HS-5 (cell line): Measurements from ENCODE around the gene FSCN2.

Experiments
- DNase-seq: peaks from one replicate; pipeline ENCODE4 v3.0.0-alpha.2; 2012; ENCODE audit warnings: low read depth

Gene FSCN2

DNA sequence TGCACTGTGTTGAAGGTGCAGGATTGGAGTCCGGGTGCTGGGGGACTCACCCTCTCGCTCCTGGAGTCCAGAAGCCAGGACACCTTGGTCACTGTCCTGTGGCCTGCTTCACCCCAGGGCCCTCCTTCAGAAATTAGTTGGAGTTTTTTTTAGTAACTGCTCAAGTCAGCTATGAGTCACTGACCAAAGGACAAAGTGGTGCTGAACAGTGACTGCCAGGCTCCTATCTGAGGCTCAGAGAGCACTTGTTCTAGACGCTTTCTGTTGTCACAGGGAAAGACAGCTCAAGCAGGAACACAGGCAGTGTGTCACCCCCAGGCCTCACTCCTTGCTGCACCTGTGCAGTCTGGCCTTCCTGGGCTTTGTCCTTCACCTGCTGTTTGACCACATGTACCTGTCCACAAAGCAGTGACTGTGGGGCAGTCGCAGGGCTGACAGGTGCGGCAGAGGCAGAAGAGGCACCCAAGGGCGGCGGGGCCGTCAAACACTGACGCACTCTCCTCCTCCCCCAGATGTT lies 28.1 kb downstream of the FSCN2 start:
- no peak for DNase-seq

DNA sequence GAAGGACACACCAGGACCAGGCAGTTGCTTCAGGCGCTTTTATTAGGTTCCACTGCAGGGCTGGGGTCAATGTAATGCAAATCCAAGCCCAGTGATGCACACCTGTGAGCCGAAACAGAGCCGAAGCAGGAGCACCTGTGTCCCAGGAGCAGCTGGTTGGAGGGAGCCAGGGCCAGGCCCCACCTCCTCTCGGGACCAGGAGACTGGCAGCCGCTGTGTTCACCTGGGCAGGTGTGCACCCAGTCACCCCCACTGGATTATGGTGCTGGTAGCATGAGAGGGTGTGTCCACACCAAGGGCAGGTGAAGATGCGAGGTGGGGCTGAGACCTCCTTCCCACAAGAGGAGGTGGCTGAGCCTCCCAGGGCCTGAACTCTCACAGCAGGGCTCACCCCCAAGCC lies 28.7 kb downstream of the FSCN2 start:
- no peak for DNase-seq

DNA sequence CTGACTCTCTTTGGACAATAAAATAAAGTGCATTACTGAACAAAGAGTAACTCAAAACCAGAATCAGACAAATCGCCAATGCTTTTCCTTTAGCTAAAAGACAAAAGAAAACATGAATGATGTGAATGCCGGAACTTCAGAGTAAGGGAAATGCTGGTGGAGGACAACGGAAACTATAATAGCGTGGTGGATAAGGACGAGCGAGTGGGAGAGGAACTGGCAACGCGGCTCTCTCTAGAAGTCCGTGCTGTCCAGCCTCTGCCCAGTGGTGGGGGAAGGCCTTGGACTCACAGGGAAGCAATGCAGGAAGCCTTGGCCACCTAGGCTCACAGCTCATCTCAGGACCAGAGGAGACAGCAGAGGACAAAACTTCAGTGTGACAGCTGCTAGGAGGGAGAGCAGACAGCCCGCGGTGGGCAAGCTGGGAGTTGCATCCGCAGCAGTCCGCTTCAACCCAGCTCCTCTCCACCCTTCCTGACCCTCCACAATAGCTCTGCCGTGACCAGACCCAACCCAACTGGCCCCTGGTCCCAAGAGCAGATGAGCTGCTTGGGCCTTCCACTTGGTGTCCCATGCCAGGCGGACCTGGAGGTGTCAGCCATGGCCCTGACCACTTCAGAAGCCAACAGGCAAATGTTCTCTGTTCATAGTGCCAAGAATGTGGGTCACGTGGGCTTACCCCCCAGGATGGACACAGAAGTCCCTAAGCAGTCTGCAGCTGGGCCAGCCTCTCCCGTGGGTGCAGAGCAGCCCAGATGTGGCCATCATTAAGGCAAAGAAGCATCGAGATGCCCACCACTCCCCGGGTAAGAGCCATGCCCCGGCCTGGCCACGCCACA lies 29.3 kb downstream of the FSCN2 start:
- DNase-seq = no peak

DNA sequence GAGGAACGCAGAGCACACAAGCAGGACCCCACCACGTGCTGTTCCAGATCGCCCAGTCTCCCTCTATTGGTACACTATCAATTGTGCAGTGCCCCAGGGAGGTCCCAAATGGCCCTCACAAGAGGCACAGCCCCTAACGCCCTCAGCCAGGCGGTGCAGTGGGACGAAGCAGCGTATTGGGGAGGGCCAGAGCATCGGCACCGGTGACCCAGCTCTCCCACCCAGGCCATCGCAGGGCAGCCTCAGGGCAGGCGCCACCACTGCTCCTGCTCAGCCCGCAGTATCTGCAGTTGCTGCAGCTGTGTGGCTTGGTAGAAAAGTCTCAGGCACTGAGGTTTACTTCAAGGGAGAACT lies 29.9 kb downstream of the FSCN2 start:
- no peak for DNase-seq

DNA sequence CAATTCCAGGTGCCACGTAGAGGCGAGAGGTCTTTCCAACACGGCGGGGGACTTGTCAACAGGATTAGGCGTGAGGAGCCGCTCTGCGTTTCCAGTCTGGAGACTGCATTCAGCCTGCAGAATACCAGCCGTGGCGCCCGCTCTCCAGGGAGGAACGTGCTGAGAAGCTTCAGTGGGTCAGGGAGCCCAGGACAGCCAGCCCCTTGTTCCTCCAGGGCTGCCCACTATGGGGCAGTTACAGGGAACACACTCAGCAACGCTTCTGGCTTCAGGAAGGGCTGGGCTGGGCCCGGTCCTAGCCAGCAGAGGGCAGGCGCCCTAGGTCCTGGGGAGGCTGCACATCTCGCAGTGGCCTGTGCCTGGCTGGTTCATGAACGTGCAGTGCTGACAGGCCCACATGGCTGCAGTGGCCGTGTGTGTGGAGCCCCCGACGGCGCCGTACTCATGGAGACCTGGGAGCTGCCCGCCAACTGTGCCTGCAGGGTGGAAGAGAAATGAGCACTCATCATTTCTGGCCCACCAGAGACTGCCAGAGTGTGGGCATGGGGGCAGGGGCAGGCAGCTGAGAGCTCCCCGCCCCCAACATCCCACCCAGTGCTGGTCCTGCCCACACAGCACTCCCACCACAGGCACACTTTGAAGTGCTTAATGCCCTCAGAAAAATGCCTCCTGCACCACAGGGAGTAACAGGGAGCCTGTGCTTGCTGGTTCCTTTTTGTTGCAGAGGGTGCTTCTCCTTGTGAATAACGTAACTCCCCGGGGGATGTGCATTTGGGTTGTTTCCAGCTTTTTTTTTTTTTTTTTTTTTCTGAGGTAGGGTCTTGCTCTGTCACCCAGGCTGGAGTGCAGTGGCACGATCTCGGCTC lies 31.0 kb downstream of the FSCN2 start:
- DNase-seq = no peak

DNA sequence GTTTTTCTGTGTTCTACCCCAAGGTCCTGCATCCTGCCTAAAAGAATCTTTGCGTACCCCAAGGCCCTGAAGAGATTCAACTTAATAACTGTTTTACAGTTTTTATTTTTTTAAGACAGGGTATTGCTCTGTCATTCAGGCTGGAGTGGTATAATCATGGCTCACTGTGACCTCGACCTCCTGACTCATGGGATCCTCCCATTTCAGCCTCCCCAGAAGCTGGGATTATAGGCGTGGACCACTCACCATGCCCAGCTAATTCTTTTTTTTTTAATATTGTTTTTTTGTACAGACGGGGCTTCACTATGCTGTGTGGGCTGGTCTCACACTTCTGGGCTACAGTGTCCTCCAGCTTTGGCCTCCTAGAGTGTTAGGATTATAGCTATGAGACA lies 33.3 kb downstream of the FSCN2 start:
- no peak for DNase-seq

DNA sequence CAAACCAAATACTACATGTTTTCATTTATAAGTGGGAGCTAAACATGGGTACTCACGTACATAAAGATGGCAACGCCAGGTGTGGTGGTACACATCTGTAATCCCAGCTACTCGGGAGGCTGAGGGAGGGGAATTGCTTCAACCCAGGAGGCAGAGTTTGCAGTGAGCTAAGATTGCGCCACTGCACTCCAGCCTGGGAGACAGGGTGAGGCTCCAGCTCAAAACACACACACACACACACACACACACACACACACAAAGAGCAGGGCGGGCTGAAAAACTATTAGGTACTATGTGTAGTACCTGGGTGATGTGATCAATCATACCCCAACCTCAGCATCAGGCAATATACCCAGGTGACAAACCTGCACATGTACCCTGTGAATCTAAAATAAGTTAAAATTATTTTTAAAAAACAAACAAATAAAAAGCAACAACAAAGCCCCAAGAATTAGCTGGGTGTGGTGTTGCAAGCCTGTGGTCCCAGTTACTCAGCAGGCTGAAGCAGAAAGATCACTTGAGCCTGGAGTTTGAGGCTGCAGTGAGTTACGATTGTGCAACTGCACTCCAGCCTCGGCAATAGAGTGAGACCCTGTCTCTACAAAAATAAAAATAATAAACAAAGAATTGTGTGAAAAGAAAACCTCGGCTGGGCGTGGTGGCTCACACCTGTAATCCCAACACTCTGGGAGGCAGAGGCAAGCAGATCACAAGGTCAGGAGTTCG lies 35.8 kb downstream of the FSCN2 start:
- DNase-seq = no peak

DNA sequence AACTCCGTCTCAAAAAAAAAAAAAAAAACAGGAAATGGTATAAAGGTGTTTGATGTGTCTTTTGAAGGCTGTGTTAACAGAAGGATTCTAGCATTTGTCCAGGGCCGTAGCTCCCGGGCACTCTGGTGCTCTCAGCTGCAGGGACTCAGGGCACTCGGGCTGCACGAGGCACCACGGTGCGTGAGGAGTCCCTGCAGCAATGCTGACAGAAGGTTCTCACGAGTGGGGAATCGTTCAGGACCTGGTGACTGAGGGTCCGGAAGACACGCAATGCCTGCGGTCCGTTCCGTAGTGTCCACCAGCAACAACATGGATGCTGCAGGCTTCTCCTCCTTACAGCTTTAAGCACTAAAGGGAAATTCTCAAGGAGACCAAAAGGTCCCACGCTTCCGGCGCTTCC lies 36.6 kb downstream of the FSCN2 start:
- no peak for DNase-seq

DNA sequence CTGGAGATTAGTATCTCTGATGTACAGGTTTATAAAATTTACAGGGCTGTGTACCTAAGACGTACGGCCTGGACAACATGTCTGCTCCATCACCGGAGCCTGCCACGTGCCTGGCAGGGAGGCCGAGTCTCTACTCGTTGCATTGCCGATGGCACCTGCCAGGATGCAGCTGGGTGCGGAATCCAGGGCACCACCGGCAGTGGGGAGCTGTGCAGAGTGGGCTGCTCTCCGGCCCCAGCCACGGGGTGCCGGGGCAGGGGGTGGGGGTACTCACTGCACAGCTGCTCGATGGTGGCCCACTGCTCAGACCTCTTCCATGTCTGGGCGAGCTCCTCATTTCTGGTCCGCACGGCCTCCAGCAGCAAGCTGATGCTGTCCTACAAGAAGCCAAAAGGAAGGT lies 37.1 kb downstream of the FSCN2 start:
- no peak for DNase-seq

DNA sequence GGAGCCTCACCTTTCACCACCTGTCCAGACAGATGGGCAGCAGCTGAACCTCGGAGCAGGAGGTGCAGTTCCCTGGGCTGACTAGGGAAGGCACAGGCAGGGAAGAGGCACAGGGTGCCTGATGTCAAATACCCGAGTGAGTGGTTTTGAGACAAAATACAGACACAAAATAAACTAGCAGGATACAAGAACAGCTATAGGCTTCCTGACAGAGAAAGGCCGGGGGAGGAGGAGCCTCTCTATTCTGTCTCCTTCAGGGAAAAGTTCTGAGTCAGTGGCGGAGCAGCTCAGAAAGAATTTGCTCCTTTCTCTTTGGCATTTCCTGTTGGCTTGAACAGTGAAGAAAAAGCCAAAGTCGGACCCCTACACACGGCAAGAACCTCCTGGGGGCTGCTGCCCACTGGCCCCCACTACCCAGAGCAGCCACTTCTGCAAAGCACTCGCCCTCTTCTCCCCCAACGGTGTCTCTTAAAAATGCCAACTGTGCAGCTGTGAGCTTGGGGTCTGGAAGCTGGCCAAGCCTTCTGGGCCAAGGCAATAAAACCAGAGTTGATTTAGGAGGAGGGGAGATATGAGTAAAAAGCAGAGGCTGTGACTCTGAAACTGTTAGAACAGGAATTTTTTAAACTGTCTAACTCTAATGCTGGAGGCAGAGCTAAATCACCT lies 38.4 kb downstream of the FSCN2 start:
- DNase-seq = peak; percentile 88

DNA sequence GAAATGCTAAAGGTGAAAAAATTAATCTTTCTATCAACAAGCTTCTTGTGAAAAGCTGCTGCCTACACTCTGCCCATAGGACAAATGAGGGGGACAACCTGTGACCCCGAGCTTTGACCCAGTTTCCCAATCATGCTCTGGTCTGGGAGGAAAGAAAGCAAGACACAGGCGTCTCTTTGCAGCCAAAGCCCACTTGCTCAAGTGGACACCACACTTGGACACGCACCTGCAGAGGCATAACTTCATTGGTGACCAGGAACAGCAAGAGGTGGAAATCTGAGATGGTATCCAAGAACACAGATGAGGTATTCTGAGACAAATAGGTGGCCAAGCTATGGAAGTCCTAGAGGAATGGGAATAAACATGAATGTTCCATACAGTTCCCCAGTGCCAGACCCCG lies 39.0 kb downstream of the FSCN2 start:
- DNase-seq = no peak

DNA sequence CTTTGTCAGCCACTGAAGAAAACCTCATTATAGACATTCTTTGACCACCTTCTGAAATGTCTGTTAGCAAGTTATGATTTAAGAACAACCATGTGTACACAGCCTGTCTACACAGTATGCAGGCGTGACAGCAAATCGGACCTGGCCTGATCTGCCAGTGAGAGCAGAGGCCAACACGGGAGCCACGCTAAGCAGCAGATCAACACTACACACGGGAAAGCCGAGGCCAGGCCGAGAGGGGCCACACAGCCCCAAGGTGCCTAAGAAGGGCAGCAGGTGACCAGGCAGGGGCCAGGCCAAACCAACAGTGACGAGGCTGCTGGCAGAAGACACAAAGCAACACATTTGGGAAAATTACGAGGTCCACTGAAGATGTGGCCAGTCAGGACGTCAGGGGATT lies 40.2 kb downstream of the FSCN2 start:
- DNase-seq = no peak

DNA sequence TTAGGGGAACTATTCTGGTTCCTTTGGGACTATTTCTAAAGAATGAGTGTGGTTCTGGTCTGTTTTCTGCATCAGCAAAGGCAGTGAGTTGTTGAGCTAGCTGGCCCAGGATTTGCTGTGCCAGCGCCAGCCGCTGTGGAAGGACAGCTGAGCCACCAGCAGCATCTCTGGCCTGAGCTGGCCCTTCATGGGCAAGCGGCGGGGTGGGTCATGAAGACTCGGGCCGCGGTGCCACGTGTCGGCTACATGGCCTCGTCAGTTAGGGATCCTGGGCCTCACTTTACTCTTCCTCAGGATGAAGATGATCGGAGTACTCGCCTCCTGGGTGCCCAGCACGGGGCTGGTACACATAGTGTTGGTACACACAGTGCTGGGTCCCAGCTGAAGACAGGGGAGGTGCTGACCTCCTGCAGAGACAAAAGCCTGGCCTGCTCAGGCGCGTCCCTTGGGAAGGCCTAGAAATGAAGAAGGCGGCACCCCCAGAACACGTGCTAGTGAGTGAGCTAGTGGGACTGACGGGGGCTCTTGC lies 41.9 kb downstream of the FSCN2 start:
- no peak for DNase-seq

DNA sequence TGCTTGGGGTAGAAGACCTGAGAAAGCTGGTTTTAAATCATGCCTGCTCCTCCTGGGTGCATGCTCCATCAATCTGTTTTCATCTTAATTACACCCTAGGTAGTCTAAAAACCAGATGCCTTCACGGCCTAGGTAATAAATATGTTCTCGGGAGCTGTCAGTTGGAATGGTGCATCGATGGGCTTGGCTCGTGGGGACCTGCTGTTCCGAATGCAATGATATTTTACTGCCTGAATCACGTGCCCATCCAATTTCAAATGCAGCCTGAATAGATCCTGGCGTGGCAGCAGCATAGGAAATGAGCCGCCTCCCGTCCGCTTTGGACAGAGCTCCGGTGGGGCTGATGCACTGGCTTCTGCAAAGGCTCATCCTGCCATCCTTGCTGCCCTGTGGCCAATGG lies 42.8 kb downstream of the FSCN2 start:
- DNase-seq = no peak

DNA sequence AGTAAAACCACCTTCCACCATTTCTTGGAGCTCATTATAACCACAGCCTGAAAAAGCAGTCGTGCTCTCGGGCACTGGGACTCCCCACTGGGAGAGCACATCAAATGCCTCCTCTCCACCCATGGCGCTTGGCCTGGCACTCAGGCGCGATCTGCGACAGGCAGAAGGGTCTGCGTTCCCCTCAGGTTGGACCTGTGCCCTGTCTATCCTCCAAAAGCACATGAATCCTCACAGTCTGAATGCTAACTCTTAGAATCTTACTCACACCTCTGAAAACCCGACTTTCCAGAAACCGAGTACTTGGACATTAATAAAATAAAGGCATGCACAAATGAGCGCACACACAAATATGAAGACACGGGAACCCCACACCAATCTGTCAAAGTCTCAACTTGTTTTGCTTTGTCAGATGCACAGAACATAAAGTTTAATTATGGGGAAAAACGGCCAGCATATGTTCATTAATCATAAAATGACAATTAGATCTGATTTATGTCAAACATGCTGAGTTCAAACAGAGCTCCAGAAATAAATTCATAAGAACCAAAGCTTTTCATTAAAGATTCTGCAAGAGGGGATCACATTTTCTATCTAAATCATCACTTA lies 44.5 kb downstream of the FSCN2 start:
- DNase-seq = no peak

DNA sequence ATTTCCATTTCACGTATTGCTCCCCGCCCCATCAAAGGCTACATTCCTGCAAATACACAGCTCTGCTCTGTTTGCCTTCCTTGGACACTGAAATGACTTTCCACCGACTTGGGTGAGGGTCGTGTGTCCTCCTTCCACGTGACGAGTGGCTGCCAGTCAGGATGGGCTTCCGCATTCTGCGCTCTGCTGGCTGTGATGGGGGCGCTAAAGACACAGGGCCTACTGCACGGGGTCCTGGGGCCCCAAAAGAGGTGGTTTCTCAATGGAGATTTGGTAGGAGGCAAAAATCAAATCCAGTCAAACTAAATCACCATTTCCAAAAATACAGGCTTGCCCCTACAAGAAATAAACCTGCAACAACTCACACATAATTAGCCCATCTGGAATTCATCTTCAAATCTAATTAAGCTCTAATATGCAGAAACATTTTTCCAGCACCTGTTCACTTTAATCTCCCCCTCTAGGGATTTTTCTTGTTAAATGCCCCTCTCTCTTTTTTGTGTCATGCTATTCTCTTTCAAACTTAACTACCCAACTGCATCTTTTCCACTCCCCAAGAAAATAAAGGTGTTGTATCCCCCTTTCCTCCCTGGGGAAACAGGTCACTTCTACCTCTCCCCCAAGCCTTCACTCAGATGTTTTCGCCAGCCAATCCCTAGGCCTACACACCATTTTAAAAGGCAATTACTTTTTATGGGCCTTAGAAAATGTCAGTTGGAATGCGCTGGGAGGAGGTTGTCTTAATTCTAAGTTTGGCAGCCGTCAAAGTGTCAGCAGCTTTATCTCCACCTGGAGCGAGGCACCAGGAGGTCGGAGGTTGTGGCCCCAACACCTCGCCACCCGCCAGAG lies 45.8 kb downstream of the FSCN2 start:
- no peak for DNase-seq

DNA sequence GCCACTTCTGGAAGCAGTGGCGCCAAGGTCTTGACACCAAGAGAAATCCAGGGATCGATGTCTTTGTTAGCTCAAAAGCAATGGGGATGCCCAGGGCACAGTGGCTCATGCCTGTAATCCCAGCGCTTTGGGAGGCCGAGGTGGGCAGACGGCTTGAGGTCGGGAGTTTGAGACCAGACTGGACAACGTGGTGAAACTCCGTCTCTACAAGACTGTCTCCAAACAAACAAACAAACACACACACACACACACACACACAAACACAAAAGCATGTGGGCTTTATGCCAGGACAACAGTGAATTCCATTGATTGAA lies 46.4 kb downstream of the FSCN2 start:
- DNase-seq = no peak

DNA sequence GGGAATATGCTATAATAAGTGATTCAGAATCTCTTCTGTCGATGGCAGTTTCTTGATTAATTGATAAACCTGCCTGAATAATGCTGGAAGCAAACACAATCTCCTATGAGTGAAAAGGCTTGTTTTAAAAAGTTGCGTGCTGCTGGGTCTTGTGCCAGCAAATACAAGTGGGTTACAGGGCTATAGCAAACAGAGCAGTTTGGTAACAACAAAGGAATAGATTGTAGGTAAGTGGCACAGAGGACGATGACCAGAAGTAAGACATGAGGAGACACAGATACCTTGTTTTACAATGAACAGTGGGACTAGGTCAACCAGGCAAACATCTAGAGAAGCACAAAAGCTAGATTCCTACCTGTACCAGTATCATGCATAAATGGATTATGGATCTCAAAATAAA lies 47.7 kb downstream of the FSCN2 start:
- no peak for DNase-seq

DNA sequence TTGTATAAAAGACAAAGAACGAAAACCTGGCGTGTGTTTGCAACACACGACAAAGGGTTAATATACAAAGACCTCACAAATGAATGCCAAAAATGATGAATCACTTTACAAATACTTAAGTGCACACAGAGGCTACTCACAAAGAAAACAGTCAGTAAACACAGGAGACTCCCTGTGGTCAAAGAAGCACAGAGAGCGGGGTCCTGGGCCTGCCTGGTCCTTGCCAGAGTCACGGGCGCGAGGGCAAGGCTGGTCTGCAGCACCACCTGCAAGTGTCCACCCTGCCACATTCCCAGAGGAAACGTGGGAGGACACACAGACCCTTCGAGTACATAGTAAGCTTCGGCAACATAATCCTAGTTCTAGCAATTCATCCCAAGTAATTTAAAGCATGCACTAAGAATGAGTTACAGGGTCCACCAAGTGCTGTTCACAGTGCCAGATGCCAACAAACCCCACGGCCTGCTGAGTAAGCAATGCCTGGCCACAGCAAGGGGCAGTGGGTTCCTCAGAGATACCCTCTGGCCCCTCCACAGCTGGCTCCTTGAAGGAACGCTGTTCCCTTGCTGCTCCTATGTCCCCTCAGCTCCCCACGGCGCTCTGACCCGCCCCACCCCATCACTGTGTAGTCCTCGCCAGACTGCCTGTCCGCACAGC lies 48.6 kb downstream of the FSCN2 start:
- no peak for DNase-seq
